H9 (cell line): ENCODE data around the gene MED13L. TPM values are rescaled to one million over a fixed set of nuclear protein-coding genes. Genes with fewer than 3 reads are reported as not detected.

Experiments
- DNase-seq: peaks from one replicate; pipeline ENCODE4 v3.0.0-alpha.2; 2017
- H2AFZ ChIP-seq: one replicate; pipeline ENCODE4 v1.6.1; 2013; ENCODE audit warnings: mild to moderate bottlenecking, low read length, control low read depth, moderate library complexity
- H2AK5ac ChIP-seq: 2 replicates; pipeline ENCODE4 v1.6.1; 2013; ENCODE audit warnings: low read length, control low read depth, mixed read lengths; ENCODE audit not compliant: insufficient read length
- H2BK120ac ChIP-seq: one replicate; pipeline ENCODE4 v1.6.1; 2013; ENCODE audit warnings: low read depth, mild to moderate bottlenecking, low read length, control low read depth, inconsistent platforms; ENCODE audit not compliant: poor library complexity, severe bottlenecking
- H2BK12ac ChIP-seq: 2 replicates; pipeline ENCODE4 v1.6.1; 2013; ENCODE audit warnings: low read length, control low read depth, mixed read lengths, low read depth; ENCODE audit not compliant: insufficient read length
- H2BK15ac ChIP-seq: 2 replicates; pipeline ENCODE4 v1.6.1; 2013; ENCODE audit warnings: low read depth, low read length, control low read depth
- H2BK20ac ChIP-seq: one replicate; pipeline ENCODE4 v1.6.1; 2013; ENCODE audit warnings: low read depth, mild to moderate bottlenecking, low read length, control low read depth, inconsistent platforms; ENCODE audit not compliant: poor library complexity, severe bottlenecking
- H2BK5ac ChIP-seq: 2 replicates; pipeline ENCODE4 v1.6.1; 2013; ENCODE audit warnings: low read length, control low read depth, mixed read lengths; ENCODE audit not compliant: insufficient read length
- H3K14ac ChIP-seq: 2 replicates; pipeline ENCODE4 v1.6.1; 2013; ENCODE audit warnings: low read length, control low read depth; ENCODE audit not compliant: insufficient read depth
- H3K18ac ChIP-seq: 2 replicates; pipeline ENCODE4 v1.6.1; 2013; ENCODE audit warnings: low read depth, mild to moderate bottlenecking, mixed read lengths, low read length, control low read depth; ENCODE audit not compliant: insufficient read length
- H3K23ac ChIP-seq: 2 replicates; pipeline ENCODE4 v1.6.1; 2013; ENCODE audit warnings: low read length, control low read depth, mixed read lengths, low read depth; ENCODE audit not compliant: insufficient read length
- H3K23me2 ChIP-seq: 2 replicates; pipeline ENCODE4 v1.6.1; 2013; ENCODE audit warnings: low read depth, mild to moderate bottlenecking, mixed read lengths, low read length, control low read depth; ENCODE audit not compliant: insufficient read length, poor library complexity, severe bottlenecking
- H3K27ac ChIP-seq: 2 replicates; pipeline ENCODE4 v1.5.1; 2013; ENCODE audit warnings: low read length, control low read depth, mixed read lengths, low read depth; ENCODE audit not compliant: insufficient read length
- H3K27me3 ChIP-seq: 2 replicates; pipeline ENCODE4 v1.6.1; 2013; ENCODE audit warnings: low read length, control low read depth, inconsistent platforms; ENCODE audit not compliant: insufficient read depth
- H3K4ac ChIP-seq: 2 replicates; pipeline ENCODE4 v1.6.1; 2013; ENCODE audit warnings: low read depth, mild to moderate bottlenecking, control low read depth, inconsistent platforms, low read length, moderate library complexity
- H3K4me1 ChIP-seq: 2 replicates; pipeline ENCODE4 v1.6.1; 2013; ENCODE audit warnings: low read length, control low read depth, inconsistent platforms; ENCODE audit not compliant: insufficient read depth
- H3K4me2 ChIP-seq: 2 replicates; pipeline ENCODE4 v1.6.1; 2013; ENCODE audit warnings: low read length, control low read depth, mixed read lengths; ENCODE audit not compliant: insufficient read length, insufficient read depth
- H3K56ac ChIP-seq: 2 replicates; pipeline ENCODE4 v1.6.1; 2013; ENCODE audit warnings: low read depth, mild to moderate bottlenecking, mixed read lengths, low read length, control low read depth; ENCODE audit not compliant: insufficient read length
- H3K79me1 ChIP-seq: 2 replicates; pipeline ENCODE4 v1.6.1; 2013; ENCODE audit warnings: low read depth, mild to moderate bottlenecking, moderate library complexity, low read length, control low read depth, inconsistent platforms; ENCODE audit not compliant: insufficient read depth, poor library complexity, severe bottlenecking
- H3K79me2 ChIP-seq: 2 replicates; pipeline ENCODE4 v1.6.1; 2013; ENCODE audit warnings: low read length, control low read depth, inconsistent platforms; ENCODE audit not compliant: insufficient read depth
- H3K9ac ChIP-seq: 2 replicates; pipeline ENCODE4 v1.6.1; 2013; ENCODE audit warnings: low read length, control low read depth, mixed read lengths; ENCODE audit not compliant: insufficient read length; ENCODE audit errors: extremely low read depth
- H3K9me3 ChIP-seq: one replicate; pipeline ENCODE4 v1.6.1; 2013; ENCODE audit warnings: low read depth, low read length, inconsistent platforms; ENCODE audit not compliant: control insufficient read depth
- H3T11ph ChIP-seq: one replicate; pipeline ENCODE4 v1.6.1; 2013; ENCODE audit warnings: mild to moderate bottlenecking, low read length, control low read depth, inconsistent platforms
- H4K20me1 ChIP-seq: one replicate; pipeline ENCODE4 v1.6.1; 2013; ENCODE audit not compliant: control insufficient read depth, insufficient read length, insufficient read depth
- H4K5ac ChIP-seq: 2 replicates; pipeline ENCODE4 v1.6.1; 2013; ENCODE audit warnings: low read depth, mild to moderate bottlenecking, mixed read lengths, low read length, control low read depth; ENCODE audit not compliant: insufficient read length
- H4K8ac ChIP-seq: replicated peaks from 2 replicates; pipeline ENCODE4 v1.6.1; 2013; ENCODE audit warnings: low read length, control low read depth, mixed read lengths, low read depth; ENCODE audit not compliant: insufficient read length
- H4K91ac ChIP-seq: 2 replicates; pipeline ENCODE4 v1.6.1; 2013; ENCODE audit warnings: low read depth, mild to moderate bottlenecking, moderate library complexity, mixed read lengths, low read length, control low read depth; ENCODE audit not compliant: insufficient read length
- H3K27ac Mint-ChIP-seq, 3 experiments: 2 replicates in 2 of 3; 3 replicates in 1 of 3; pipeline ENCODE4 v1.8.0; 2020 to 2021; ENCODE audit warnings: mixed read lengths in 3 of 3, mild to moderate bottlenecking in 1 of 3, moderate library complexity in 1 of 3
- H3K27me3 Mint-ChIP-seq: 2 replicates; pipeline ENCODE4 v1.8.0; 2021; ENCODE audit warnings: low read depth, mild to moderate bottlenecking, moderate library complexity, mixed read lengths
- H3K36me3 Mint-ChIP-seq, 3 experiments: 2 replicates in 2 of 3; 3 replicates in 1 of 3; pipeline ENCODE4 v1.8.0; 2020 to 2021; ENCODE audit warnings: low read depth in 3 of 3, mixed read lengths in 3 of 3; ENCODE audit not compliant: insufficient read depth in 1 of 3
- H3K4me1 Mint-ChIP-seq, 2 experiments: 2 replicates each; pipeline ENCODE4 v1.8.0; 2020; ENCODE audit warnings: mixed read lengths in 2 of 2
- H3K4me3 Mint-ChIP-seq, 2 experiments: 2 replicates in 1 of 2; 3 replicates in 1 of 2; pipeline ENCODE4 v1.8.0; 2020 to 2021; ENCODE audit warnings: mild to moderate bottlenecking in 2 of 2, mixed read lengths in 2 of 2, moderate library complexity in 1 of 2
- H3K9me3 Mint-ChIP-seq, 2 experiments: 2 replicates in 1 of 2; 3 replicates in 1 of 2; pipeline ENCODE4 v1.8.0; 2020; ENCODE audit warnings: mild to moderate bottlenecking in 2 of 2, mixed read lengths in 2 of 2, moderate library complexity in 1 of 2
- WGBS: extraction: QIAGEN DNeasy Blood & Tissue Kit; methylation state at CpG from one replicate; pipeline ENCODE4 v1.1.7; 2013; ENCODE audit warnings: missing lambda C conversion rate, low lambda C conversion rate, mixed read lengths; ENCODE audit not compliant: insufficient read length; ENCODE audit errors: extremely low coverage; 5-methylcytosine and 5-hydroxymethylcytosine counted together
- total RNA-seq: library from RNA; stranded (reverse); gene quantifications from 2 replicates; pipeline ENCODE4 v1.2.1, GENCODE V29; 2021
- TF ChIP-seq, protein P1 (sequence below): fragments of 200-600 bp; sonication (generic); conservative IDR thresholded peaks from 3 replicates; pipeline ENCODE4 v1.8.0; 2021; ENCODE audit warnings: antibody characterized with exemption, mild to moderate bottlenecking

MED13L gene
- total RNA-seq, 1 experiment from 2014 or later: 52.4 TPM

DNA sequence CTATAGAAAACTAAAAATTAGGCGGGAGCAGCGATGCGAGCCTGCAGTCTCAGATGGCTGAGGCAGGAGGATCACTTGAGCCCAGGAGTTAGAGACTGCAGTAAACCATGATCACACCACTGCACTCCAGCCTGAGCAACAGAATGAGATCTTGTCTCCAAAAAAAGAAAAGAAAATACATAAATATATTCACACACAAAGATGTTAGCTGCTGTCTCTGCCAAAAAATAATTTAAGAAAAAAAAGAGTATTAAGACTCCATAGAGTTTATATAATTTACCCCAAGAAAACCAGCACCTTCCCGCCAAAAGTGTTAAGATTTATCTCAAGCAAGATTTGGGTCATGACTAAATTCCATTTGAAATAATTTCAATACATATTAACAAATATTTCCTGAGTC is 102.6 kb downstream of the MED13L start:
- Mint-ChIP-seq H3K4me3 (no peak overlapping the region), H3K36me3 (no peaks in the 10 kb centered on the region), H3K4me1 (peaks cover 34 to 47% of the 10 kb centered on the region in 2 experiments), H3K27me3 (no peaks in the 10 kb centered on the region), H3K9me3 (no peaks in the 10 kb centered on the region), H3K27ac (no peak overlapping the region)
- no peak overlapping the region for H3K4me2 ChIP-seq
- no peak overlapping the region for H3K4ac ChIP-seq
- no peak overlapping the region for H3K14ac ChIP-seq
- H3K18ac ChIP-seq: no peak overlapping the region
- no peak overlapping the region for H2AFZ ChIP-seq
- H2BK12ac ChIP-seq: no peak overlapping the region
- peaks cover 3% of the 10 kb centered on the region; the same call in 1 of the 2 replicates for H3K79me2 ChIP-seq
- no peaks in the 10 kb centered on the region for H3K23me2 ChIP-seq
- TF ChIP-seq, protein P1, sequence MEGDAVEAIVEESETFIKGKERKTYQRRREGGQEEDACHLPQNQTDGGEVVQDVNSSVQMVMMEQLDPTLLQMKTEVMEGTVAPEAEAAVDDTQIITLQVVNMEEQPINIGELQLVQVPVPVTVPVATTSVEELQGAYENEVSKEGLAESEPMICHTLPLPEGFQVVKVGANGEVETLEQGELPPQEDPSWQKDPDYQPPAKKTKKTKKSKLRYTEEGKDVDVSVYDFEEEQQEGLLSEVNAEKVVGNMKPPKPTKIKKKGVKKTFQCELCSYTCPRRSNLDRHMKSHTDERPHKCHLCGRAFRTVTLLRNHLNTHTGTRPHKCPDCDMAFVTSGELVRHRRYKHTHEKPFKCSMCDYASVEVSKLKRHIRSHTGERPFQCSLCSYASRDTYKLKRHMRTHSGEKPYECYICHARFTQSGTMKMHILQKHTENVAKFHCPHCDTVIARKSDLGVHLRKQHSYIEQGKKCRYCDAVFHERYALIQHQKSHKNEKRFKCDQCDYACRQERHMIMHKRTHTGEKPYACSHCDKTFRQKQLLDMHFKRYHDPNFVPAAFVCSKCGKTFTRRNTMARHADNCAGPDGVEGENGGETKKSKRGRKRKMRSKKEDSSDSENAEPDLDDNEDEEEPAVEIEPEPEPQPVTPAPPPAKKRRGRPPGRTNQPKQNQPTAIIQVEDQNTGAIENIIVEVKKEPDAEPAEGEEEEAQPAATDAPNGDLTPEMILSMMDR: no peak
- H4K20me1 ChIP-seq: no peaks in the 10 kb centered on the region
- H3K27ac ChIP-seq: no peak overlapping the region
- no peak overlapping the region for H4K8ac ChIP-seq
- H2BK15ac ChIP-seq: no peak overlapping the region
- H2BK5ac ChIP-seq: no peak overlapping the region
- H2BK120ac ChIP-seq: no peak overlapping the region
- H4K91ac ChIP-seq: no peak overlapping the region
- no peak overlapping the region for H3K9ac ChIP-seq
- no peaks in the 10 kb centered on the region for H3K9me3 ChIP-seq
- no peak overlapping the region for H3K23ac ChIP-seq
- H2BK20ac ChIP-seq: no peak overlapping the region
- no peak for DNase-seq
- H4K5ac ChIP-seq: no peak overlapping the region
- H3K27me3 ChIP-seq: no peaks in the 10 kb centered on the region
- no peak overlapping the region for H3K56ac ChIP-seq
- peaks cover 2% of the 10 kb centered on the region for H3K79me1 ChIP-seq
- H2AK5ac ChIP-seq: no peak overlapping the region
- no peak overlapping the region for H3T11ph ChIP-seq
- H3K4me1 ChIP-seq: no peaks in the 10 kb centered on the region
- no CpG with 5 or more reads among the region's 4 CpGs for WGBS
